Liver (tissue), 3 donors: Measurements from ENCODE around the gene POLR2L.

Experiments used
- EGR1 ChIP-seq, 2 donors: IDR thresholded peaks; 2 replicates each; pipeline ENCODE4 v1.6.1; 2016 to 2018; ENCODE audit warnings: antibody characterized with exemption in 2 of 2, low read depth in 2 of 2
- HNF4A ChIP-seq, 2 donors: conservative IDR thresholded peaks; 2 replicates each; pipeline ENCODE4 v1.6.1; 2016; ENCODE audit warnings: antibody characterized with exemption in 2 of 2, mild to moderate bottlenecking in 2 of 2
- JUND ChIP-seq, 2 donors: IDR thresholded peaks; 2 replicates each; pipeline ENCODE4 v1.6.1; 2016; ENCODE audit warnings: antibody characterized with exemption in 2 of 2
- RAD21 ChIP-seq, 2 donors: IDR thresholded peaks; 2 replicates each; pipeline ENCODE4 v1.6.1; 2016; ENCODE audit warnings: antibody characterized with exemption in 2 of 2, mild to moderate bottlenecking in 2 of 2
- RXRA ChIP-seq, 2 donors: IDR thresholded peaks; 2 replicates each; pipeline ENCODE4 v1.6.1; 2017 to 2018; ENCODE audit warnings: antibody characterized with exemption in 2 of 2, mild to moderate bottlenecking in 1 of 2
- TAF1 ChIP-seq: conservative IDR thresholded peaks from 2 replicates; pipeline ENCODE4 v1.6.1; 2016; ENCODE audit warnings: antibody characterized with exemption, mild to moderate bottlenecking
- TF ChIP-seq, protein P1 (sequence below): fragments of 150-350 bp; IDR thresholded peaks from 2 replicates; pipeline ENCODE4 v1.5.1; 2017; ENCODE audit warnings: improper control_type of control experiment, low read depth, low read length; ENCODE audit not compliant: missing input control
- TF ChIP-seq, protein P2 (sequence below): IDR thresholded peaks from 2 replicates; pipeline ENCODE4 v1.6.1; 2016; ENCODE audit warnings: antibody characterized with exemption
- TF ChIP-seq, protein P3 (sequence below): IDR thresholded peaks from 2 replicates; pipeline ENCODE4 v1.6.1; 2016; ENCODE audit warnings: antibody characterized with exemption
- TF ChIP-seq, protein P4 (sequence below): IDR thresholded peaks from 2 replicates; pipeline ENCODE4 v1.6.1; 2016; ENCODE audit warnings: antibody characterized with exemption
- TF ChIP-seq, protein P5 (sequence below): IDR thresholded peaks from 2 replicates; pipeline ENCODE4 v1.6.1; 2016; ENCODE audit warnings: antibody characterized with exemption, mild to moderate bottlenecking
- donor health status: healthy.
- donor health status: healthy.

DNA sequence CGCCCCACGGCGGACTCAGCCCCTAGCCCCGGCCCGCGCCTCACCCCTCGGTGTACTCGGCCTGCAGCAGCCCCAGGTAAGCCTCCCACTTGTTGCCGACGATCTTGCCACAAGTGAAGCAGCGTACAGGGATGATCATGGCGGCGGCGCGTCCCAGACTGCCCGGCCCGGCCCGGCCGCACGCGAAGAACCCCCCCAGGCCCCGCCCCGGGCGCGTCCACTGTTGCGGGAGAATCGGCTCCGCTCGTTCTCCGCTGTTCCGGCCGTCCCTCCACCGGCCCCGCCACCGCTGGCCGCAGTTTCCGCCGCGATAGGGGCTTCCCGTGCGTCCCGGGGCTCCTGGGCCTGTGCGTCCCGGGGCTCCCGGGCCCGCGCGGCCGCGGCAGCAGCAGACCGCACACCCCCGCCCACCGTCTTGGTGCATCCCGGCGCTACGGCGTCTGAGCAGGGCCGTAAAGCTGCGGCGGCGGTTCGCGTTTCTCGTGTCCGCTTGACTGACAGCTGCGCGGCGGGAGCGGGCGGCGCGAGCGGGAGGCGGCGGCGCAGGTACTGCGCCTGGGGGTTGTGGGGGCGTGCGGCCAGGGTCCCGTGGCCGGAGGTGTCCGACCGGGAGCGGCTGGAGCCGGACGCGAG is at the start of gene POLR2L, which contains the start of gene TSPAN4:
- TF ChIP-seq, protein P1, sequence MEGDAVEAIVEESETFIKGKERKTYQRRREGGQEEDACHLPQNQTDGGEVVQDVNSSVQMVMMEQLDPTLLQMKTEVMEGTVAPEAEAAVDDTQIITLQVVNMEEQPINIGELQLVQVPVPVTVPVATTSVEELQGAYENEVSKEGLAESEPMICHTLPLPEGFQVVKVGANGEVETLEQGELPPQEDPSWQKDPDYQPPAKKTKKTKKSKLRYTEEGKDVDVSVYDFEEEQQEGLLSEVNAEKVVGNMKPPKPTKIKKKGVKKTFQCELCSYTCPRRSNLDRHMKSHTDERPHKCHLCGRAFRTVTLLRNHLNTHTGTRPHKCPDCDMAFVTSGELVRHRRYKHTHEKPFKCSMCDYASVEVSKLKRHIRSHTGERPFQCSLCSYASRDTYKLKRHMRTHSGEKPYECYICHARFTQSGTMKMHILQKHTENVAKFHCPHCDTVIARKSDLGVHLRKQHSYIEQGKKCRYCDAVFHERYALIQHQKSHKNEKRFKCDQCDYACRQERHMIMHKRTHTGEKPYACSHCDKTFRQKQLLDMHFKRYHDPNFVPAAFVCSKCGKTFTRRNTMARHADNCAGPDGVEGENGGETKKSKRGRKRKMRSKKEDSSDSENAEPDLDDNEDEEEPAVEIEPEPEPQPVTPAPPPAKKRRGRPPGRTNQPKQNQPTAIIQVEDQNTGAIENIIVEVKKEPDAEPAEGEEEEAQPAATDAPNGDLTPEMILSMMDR = no peak
- TF ChIP-seq, protein P2, sequence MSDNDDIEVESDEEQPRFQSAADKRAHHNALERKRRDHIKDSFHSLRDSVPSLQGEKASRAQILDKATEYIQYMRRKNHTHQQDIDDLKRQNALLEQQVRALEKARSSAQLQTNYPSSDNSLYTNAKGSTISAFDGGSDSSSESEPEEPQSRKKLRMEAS = peak; percentile 18
- no peak for TF ChIP-seq HNF4A (conservative IDR thresholded peaks at IDR 0.05)
- TF ChIP-seq, protein P3, sequence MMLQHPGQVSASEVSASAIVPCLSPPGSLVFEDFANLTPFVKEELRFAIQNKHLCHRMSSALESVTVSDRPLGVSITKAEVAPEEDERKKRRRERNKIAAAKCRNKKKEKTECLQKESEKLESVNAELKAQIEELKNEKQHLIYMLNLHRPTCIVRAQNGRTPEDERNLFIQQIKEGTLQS = no peak
- TF ChIP-seq, protein P4, sequence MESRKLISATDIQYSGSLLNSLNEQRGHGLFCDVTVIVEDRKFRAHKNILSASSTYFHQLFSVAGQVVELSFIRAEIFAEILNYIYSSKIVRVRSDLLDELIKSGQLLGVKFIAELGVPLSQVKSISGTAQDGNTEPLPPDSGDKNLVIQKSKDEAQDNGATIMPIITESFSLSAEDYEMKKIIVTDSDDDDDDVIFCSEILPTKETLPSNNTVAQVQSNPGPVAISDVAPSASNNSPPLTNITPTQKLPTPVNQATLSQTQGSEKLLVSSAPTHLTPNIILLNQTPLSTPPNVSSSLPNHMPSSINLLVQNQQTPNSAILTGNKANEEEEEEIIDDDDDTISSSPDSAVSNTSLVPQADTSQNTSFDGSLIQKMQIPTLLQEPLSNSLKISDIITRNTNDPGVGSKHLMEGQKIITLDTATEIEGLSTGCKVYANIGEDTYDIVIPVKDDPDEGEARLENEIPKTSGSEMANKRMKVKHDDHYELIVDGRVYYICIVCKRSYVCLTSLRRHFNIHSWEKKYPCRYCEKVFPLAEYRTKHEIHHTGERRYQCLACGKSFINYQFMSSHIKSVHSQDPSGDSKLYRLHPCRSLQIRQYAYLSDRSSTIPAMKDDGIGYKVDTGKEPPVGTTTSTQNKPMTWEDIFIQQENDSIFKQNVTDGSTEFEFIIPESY = no peak
- TF ChIP-seq TAF1 = no peak
- TF ChIP-seq, protein P5, sequence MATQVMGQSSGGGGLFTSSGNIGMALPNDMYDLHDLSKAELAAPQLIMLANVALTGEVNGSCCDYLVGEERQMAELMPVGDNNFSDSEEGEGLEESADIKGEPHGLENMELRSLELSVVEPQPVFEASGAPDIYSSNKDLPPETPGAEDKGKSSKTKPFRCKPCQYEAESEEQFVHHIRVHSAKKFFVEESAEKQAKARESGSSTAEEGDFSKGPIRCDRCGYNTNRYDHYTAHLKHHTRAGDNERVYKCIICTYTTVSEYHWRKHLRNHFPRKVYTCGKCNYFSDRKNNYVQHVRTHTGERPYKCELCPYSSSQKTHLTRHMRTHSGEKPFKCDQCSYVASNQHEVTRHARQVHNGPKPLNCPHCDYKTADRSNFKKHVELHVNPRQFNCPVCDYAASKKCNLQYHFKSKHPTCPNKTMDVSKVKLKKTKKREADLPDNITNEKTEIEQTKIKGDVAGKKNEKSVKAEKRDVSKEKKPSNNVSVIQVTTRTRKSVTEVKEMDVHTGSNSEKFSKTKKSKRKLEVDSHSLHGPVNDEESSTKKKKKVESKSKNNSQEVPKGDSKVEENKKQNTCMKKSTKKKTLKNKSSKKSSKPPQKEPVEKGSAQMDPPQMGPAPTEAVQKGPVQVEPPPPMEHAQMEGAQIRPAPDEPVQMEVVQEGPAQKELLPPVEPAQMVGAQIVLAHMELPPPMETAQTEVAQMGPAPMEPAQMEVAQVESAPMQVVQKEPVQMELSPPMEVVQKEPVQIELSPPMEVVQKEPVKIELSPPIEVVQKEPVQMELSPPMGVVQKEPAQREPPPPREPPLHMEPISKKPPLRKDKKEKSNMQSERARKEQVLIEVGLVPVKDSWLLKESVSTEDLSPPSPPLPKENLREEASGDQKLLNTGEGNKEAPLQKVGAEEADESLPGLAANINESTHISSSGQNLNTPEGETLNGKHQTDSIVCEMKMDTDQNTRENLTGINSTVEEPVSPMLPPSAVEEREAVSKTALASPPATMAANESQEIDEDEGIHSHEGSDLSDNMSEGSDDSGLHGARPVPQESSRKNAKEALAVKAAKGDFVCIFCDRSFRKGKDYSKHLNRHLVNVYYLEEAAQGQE = no peak
- no peak for TF ChIP-seq EGR1 (IDR thresholded peaks at IDR 0.05; ENCODE audit: low read depth in 2 of 2)
- TF ChIP-seq RAD21 (IDR thresholded peaks at IDR 0.05) = no peak
- TF ChIP-seq RXRA (IDR thresholded peaks at IDR 0.05) = no peak
- no peak for TF ChIP-seq JUND (IDR thresholded peaks at IDR 0.05)
